Loucy (cell line): Measurements from ENCODE around the gene UBE2J2.
A peak's percentile ranks its signal among the peaks of the same experiment; 100 is the strongest.

Source experiments
- H2AFZ ChIP-seq: fragments of 200-600 bp; sonication (generic); 2 replicates; pipeline ENCODE4 v1.6.0; 2016; ENCODE audit warnings: antibody characterized with exemption, mild to moderate bottlenecking, low read length, moderate library complexity
- H3F3A ChIP-seq: fragments of 200-600 bp; 2 replicates; pipeline ENCODE4 v1.6.0; 2016; ENCODE audit warnings: antibody characterized with exemption, low read depth, mild to moderate bottlenecking
- H3K27me3 ChIP-seq: fragments of 200-600 bp; sonication (generic); 2 replicates; pipeline ENCODE4 v1.6.1; 2014; ENCODE audit warnings: low read length, mild to moderate bottlenecking; ENCODE audit not compliant: insufficient read depth, poor library complexity, severe bottlenecking
- H3K36me3 ChIP-seq: fragments of 200-600 bp; sonication (generic); 2 replicates; pipeline ENCODE4 v1.6.1; 2016; ENCODE audit warnings: low read length; ENCODE audit not compliant: insufficient read depth
- H3K4me1 ChIP-seq: fragments of 200-600 bp; sonication (generic); 2 replicates; pipeline ENCODE4 v1.5.1; 2014; ENCODE audit warnings: low read length, mild to moderate bottlenecking; ENCODE audit not compliant: insufficient read depth, poor library complexity, severe bottlenecking
- H3K4me2 ChIP-seq: fragments of 200-600 bp; sonication (generic); 2 replicates; pipeline ENCODE4 v1.6.0; 2014; ENCODE audit warnings: antibody characterized with exemption, low read length, low read depth, mild to moderate bottlenecking; ENCODE audit not compliant: poor library complexity, severe bottlenecking
- H3K4me3 ChIP-seq: fragments of 200-600 bp; sonication (generic); 2 replicates; pipeline ENCODE4 v1.5.1; 2014; ENCODE audit warnings: low read length, mild to moderate bottlenecking, mixed read lengths; ENCODE audit not compliant: poor library complexity, severe bottlenecking
- H3K79me2 ChIP-seq: fragments of 200-600 bp; sonication (generic); 2 replicates; pipeline ENCODE4 v1.6.1; 2014; ENCODE audit warnings: low read length; ENCODE audit not compliant: insufficient read depth
- H3K9ac ChIP-seq: fragments of 200-600 bp; sonication (generic); 2 replicates; pipeline ENCODE4 v1.6.0; 2014; ENCODE audit warnings: mild to moderate bottlenecking, low read depth, low read length, moderate library complexity; ENCODE audit not compliant: poor library complexity, severe bottlenecking
- H3K9me2 ChIP-seq: fragments of 200-600 bp; sonication (generic); replicated peaks from 2 replicates; pipeline ENCODE4 v1.6.1; 2016; ENCODE audit warnings: low read depth, low read length, mixed read lengths
- H3K9me3 ChIP-seq: fragments of 200-600 bp; sonication (generic); 2 replicates; pipeline ENCODE4 v1.6.1; 2014; ENCODE audit warnings: mild to moderate bottlenecking, antibody characterized with exemption, low read length, low read depth; ENCODE audit not compliant: insufficient read depth
- H4K20me1 ChIP-seq: fragments of 200-600 bp; sonication (generic); 2 replicates; pipeline ENCODE4 v1.6.0; 2014; ENCODE audit warnings: antibody characterized with exemption, low read length, mild to moderate bottlenecking; ENCODE audit not compliant: insufficient read depth, poor library complexity, severe bottlenecking
- CTCF ChIP-seq: fragments of 200-600 bp; sonication (generic); conservative IDR thresholded peaks from 2 replicates; pipeline ENCODE4 v1.5.1; 2014; ENCODE audit warnings: mild to moderate bottlenecking, antibody characterized with exemption, low read length
- EZH2phosphoT487 ChIP-seq: fragments of 200-600 bp; IDR thresholded peaks from 2 replicates; pipeline ENCODE4 v1.6.1; 2018; ENCODE audit warnings: antibody characterized with exemption, mild to moderate bottlenecking, moderate library complexity, borderline replicate concordance

UBE2J2 gene

GRCh38 chr1:1292851-1293250, 19.2 kb upstream of the UBE2J2 start:
- Histone ChIP-seq H3K9ac (no peak overlapping the region), H2AFZ (no peak overlapping the region), H3K36me3 (no peaks in the 10 kb centered on the region), H3K4me3 (no peak overlapping the region), H3K27me3 (no peaks in the 10 kb centered on the region), H3K4me1 (no peaks in the 10 kb centered on the region), H4K20me1 (no peaks in the 10 kb centered on the region), H3K79me2 (no peaks in the 10 kb centered on the region), H3K9me3 (no peaks in the 10 kb centered on the region), H3F3A (no peaks in the 10 kb centered on the region), H3K9me2 (no peaks in the 10 kb centered on the region), H3K4me2 (no peak overlapping the region)
- TF ChIP-seq CTCF (no peak), EZH2phosphoT487 (no peak)

GRCh38 chr1:1292442-1292779, 18.8 kb upstream of the UBE2J2 start:
- Histone ChIP-seq H3K79me2 (no peaks in the 10 kb centered on the region), H3K9ac (no peak overlapping the region)
- TF ChIP-seq EZH2phosphoT487 = no peak
- TF ChIP-seq CTCF = no peak

GRCh38 chr1:1291548-1292441, 18.1 kb upstream of the UBE2J2 start:
- Histone ChIP-seq H3K79me2 (no peaks in the 10 kb centered on the region), H3K27me3 (no peaks in the 10 kb centered on the region), H3K9me3 (no peaks in the 10 kb centered on the region), H3K4me2 (no peak overlapping the region), H3K36me3 (no peaks in the 10 kb centered on the region), H3K9ac (no peak overlapping the region), H3K4me1 (no peaks in the 10 kb centered on the region), H4K20me1 (no peaks in the 10 kb centered on the region), H3K4me3 (no peak overlapping the region), H2AFZ (no peak overlapping the region), H3F3A (no peaks in the 10 kb centered on the region), H3K9me2 (no peaks in the 10 kb centered on the region)
- peak; percentile 63 for TF ChIP-seq CTCF
- TF ChIP-seq EZH2phosphoT487 = no peak

More at GRCh38 chr1:1292442-1292779, 18.8 kb upstream of the UBE2J2 start:
- Histone ChIP-seq H3K9me2 (no peaks in the 10 kb centered on the region), H3K27me3 (no peaks in the 10 kb centered on the region), H3K9me3 (no peaks in the 10 kb centered on the region), H3K4me2 (no peak overlapping the region), H3K4me1 (no peaks in the 10 kb centered on the region), H3K4me3 (no peak overlapping the region), H3F3A (no peaks in the 10 kb centered on the region), H3K36me3 (no peaks in the 10 kb centered on the region), H4K20me1 (no peaks in the 10 kb centered on the region), H2AFZ (no peak overlapping the region)
